ENCODE results near the gene RHOBTB3.
"Not testable (repeated sequence)": the region's sequence is repeated elsewhere in the genome, so short reads cannot be mapped to it uniquely, and the experiment has no call there.

Gene RHOBTB3

DNA sequence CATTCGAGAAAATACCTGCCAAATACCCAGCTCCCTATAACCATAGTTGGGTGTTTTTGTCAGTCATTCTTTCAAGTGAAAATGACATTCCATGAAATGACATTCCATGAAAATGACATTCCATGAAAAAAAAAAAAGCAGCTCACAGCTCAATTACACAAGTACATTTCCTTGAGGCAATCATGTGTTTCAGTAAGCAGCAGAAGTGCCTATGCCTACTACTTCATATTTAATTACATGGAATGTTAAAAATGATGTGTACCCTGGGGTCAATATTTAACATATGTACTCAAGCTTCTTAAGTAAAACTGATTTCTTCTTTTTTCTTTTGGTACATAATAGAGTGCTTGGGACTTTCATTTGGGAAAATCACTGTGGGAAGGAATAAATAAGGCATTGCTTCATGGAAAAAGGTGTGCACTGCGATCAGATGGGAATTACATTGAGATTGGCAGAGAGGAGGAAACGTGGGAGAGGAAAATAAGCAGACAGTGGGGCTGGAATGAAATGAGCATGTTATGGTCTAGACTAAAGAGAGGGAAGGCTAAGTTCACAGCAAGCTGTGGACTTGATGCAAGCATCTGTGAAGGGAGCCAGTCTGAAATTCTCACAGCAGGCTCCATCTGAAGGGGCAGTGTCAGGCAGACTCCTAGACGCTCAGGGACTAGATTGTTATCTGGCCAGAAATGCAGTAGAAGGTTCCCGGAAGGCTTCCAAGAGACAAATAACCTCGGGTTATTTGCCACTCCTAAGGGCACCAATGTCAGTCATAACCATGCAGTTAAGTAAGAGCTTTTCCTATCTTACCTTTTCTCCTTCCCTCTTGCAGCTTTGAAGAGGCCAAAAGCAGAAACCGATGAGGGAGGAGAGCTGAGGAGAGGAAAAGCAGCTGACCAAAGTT, 33.1 kb upstream of the RHOBTB3 start:
- in situ Hi-C loops (cut with HindIII; ENCODE audit: low sequenced_read_pairs), result no loop called here
- H3K4me3 ChIP-seq (ENCODE audit: low read depth, low read length), result no peak overlapping the region
- TF ChIP-seq, protein P1, sequence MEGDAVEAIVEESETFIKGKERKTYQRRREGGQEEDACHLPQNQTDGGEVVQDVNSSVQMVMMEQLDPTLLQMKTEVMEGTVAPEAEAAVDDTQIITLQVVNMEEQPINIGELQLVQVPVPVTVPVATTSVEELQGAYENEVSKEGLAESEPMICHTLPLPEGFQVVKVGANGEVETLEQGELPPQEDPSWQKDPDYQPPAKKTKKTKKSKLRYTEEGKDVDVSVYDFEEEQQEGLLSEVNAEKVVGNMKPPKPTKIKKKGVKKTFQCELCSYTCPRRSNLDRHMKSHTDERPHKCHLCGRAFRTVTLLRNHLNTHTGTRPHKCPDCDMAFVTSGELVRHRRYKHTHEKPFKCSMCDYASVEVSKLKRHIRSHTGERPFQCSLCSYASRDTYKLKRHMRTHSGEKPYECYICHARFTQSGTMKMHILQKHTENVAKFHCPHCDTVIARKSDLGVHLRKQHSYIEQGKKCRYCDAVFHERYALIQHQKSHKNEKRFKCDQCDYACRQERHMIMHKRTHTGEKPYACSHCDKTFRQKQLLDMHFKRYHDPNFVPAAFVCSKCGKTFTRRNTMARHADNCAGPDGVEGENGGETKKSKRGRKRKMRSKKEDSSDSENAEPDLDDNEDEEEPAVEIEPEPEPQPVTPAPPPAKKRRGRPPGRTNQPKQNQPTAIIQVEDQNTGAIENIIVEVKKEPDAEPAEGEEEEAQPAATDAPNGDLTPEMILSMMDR (IDR thresholded peaks at IDR 0.05; ENCODE audit: low read depth, low read length), result no peak
- DNase-seq (ENCODE audit: low read depth, low spot score), result peak; percentile 16

DNA sequence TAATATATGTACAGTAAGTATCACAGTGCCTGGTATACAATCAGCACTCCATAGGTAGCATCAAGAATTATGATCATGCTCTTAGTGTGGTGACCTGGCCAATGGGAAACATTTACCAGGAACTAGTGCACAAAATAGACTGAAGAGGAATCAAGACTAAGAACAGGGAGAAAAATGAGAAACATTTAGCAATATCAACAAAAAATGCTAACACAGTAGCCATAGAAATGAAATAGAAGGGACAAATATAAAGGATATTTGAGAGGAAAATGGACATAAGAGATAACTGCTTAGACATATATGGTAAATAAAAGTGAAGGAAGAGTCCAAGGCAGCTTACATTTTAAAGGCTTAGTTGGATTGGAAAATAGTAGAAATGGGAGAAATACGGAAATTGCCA, 31.8 kb upstream of the RHOBTB3 start:
- TF ChIP-seq, protein P1 (IDR thresholded peaks at IDR 0.05; ENCODE audit: low read depth, low read length), result no peak
- DNase-seq (ENCODE audit: low read depth, low spot score), result no peak
- in situ Hi-C loops (cut with HindIII; ENCODE audit: low sequenced_read_pairs), result no loop called here
- H3K4me3 ChIP-seq (ENCODE audit: low read depth, low read length), result no peak overlapping the region

DNA sequence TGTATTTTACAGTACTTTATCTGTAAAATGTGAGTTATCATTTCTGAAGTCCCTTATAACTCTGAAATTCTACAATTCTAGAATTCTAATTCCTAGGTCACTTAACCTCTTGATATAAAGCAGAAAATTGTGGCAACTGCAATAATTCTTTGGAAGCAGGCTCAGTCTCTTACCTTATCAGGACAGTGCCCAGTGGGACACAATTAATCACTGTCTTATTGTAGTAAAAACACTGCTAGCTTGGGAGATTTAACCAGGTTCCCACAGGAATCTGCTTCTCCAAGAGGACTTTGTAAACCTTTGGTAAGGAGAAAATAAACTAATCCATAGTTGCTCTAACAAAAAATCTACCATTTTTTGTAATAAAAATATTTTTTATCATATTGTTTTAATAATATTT, 30.1 kb upstream of the RHOBTB3 start:
- TF ChIP-seq, protein P1 (IDR thresholded peaks at IDR 0.05; ENCODE audit: low read depth, low read length), result no peak
- DNase-seq (ENCODE audit: low read depth, low spot score), result no peak
- in situ Hi-C loops (cut with HindIII; ENCODE audit: low sequenced_read_pairs), result no loop called here
- no peak overlapping the region for H3K4me3 ChIP-seq (ENCODE audit: low read depth, low read length)

DNA sequence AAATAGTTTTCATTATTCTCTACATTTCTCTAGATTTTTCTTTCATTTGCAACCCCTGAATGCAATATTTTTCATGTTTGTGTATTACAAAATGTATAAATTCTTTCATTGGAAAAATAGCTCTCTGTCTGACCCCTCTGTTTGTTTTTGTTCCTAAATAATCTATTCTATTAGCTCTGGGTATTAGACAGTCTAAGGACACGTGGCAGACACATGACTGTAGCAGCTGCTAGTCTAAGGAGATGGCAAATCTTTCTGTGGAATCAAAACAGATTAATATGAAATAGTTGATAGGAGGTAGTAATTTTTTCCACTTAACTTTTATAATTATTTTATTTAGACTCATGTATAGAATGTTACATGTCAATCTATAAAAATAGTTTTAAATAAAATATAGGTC, 27.0 kb upstream of the RHOBTB3 start:
- H3K4me3 ChIP-seq (ENCODE audit: low read depth, low read length), result no peak overlapping the region
- in situ Hi-C loops (cut with HindIII; ENCODE audit: low sequenced_read_pairs), result no loop called here
- DNase-seq (ENCODE audit: low read depth, low spot score), result no peak
- TF ChIP-seq, protein P1 (IDR thresholded peaks at IDR 0.05; ENCODE audit: low read depth, low read length), result no peak

DNA sequence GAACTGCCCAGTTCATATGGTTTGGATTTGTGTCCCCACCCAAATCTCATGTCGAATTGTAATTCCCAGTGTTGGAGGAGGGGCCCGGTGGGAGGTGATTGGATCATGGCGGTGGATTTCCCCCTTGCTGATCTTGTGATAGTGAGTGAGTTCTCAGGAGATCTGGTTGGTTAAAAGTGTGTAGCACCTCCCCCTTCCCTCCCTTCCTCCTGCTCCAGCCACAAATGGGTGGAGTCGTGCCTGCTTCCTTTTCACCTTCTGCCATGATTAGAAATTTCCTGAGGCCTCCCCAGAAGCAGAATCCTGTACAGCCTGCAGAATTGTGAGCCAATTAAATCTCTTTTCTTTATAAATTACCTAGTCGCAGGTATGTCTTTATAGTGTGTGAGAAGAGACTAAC, 24.9 kb upstream of the RHOBTB3 start:
- H3K4me3 ChIP-seq (ENCODE audit: low read depth, low read length); DNase-seq (ENCODE audit: low read depth, low spot score); in situ Hi-C loops (cut with HindIII; ENCODE audit: low sequenced_read_pairs): not testable (repeated sequence)

DNA sequence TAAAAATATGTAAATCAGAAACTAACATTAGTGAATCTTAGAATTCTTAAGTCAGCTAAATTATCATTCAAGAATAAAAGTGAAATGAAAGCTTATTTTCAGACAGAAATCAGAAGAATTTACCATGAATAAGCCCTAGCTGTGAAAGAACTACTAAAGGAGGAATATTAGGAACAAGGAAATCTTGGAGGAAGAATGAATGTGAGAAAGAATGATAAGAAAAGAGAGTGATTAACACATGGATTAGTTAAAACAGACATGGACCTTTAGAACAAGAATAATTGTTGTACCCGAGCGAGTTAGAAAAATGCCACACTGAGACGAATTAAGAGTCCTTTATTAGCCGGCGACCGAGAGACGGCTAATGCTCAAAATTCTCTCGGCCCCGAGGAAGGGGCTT, 24.1 kb upstream of the RHOBTB3 start:
- H3K4me3 ChIP-seq (ENCODE audit: low read depth, low read length), result no peak overlapping the region
- DNase-seq (ENCODE audit: low read depth, low spot score), result no peak
- TF ChIP-seq, protein P1 (IDR thresholded peaks at IDR 0.05; ENCODE audit: low read depth, low read length), result no peak
- in situ Hi-C loops (cut with HindIII; ENCODE audit: low sequenced_read_pairs), result no loop called here

DNA sequence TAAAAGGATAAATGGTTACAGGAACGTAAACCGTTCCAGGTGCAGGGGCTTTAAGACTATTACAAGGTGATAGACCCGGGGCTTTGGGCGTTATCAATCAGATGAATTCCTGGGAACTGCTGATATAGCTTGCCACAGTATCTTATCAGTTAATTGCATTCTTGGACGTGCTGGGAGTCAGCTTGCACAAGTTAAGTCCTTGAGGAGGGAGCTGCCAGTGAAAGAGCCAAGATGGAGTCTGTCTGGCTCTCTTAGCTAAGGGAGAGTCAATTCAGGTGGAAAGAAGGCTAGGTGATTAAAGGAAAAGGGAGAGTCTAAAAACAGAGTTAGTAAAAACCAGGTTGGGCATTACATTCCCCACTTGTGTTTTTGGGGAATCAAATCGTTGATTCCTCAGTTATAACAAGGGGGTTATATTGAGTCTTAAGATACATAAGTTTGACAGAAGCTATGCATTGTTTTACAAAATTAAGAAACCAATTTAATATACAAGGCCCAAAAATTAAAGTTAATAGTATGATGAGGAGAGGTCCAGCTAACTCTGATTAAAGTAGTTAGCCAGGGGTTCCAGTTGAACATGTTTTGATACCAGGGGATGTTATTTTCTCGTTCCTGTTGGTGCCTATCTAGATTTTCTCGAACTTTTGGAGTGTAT, 23.5 kb upstream of the RHOBTB3 start:
- H3K4me3 ChIP-seq (ENCODE audit: low read depth, low read length); DNase-seq (ENCODE audit: low read depth, low spot score); in situ Hi-C loops (cut with HindIII; ENCODE audit: low sequenced_read_pairs): not testable (repeated sequence)

All from astrocyte of the spinal cord (primary cell).